ENCODE measurements around the gene SUGCT. TPM values are rescaled to one million over a fixed set of nuclear protein-coding genes. Genes with fewer than 3 reads are reported as not detected.

The SUGCT gene
- total and polyA plus RNA-seq, 8 donors, result 0.87 to 8.0 (median 2.9) TPM; not detected in 1

DNA sequence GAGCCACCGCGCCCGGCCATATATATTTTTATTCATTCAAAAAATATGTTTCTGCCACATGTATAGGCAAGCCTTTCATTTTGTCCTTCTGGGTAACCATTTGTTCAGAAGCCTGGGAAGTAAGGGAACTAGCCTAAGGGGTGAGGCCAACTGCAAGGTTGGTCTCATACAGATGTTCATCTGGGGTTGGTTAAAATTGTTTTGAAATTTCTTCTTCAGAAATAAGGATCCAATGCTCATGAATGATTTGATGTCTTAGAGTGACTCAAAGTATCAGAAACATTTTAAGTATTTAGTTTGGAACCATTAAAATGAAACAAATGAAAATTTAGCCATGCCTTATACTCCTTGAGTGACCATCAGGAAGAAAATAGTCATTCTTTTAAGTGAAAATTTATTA lies 397.2 kb downstream of the SUGCT start:
- 91 to 100% (median 98%) methylated on average over 3 of the region's 3 CpGs for WGBS, 5 donors
- H3K9me3 ChIP-seq, result no peaks in the 10 kb centered on the region
- DNase-seq, result no peak
- H3K27ac ChIP-seq, result no peak overlapping the region
- H3K4me3 ChIP-seq, result no peak overlapping the region
- H3K27me3 ChIP-seq, result no peaks in the 10 kb centered on the region
- H3K4me1 ChIP-seq, result no peaks in the 10 kb centered on the region
- no peaks in the 10 kb centered on the region for H3K36me3 ChIP-seq
- intact Hi-C loops (cut with DNase I; ENCODE audit: low total_unique reads), result no loop called here
- no peak for TF ChIP-seq POLR2AphosphoS5 (IDR thresholded peaks at IDR 0.05)

DNA sequence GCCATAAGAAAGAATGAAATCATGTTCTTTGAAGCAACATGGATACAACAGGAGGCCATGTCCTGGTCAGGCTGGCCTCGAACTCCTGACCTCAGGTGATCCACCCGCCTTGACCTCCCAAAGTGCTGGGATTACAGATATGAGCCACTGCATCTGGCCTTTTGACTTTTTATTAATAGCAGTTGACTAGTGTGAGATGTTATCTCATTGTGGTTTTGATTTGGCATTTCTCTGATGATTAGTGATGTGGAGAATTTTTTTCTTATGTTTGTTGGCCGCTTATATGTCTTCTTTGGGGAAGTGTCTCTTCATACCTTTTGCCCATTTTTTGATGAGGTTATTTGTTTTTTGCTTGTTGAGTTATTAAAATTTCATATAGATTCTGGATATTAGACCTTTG lies 400.9 kb downstream of the SUGCT start:
- WGBS, 5 donors, result 80 to 87% (median 83%) methylated on average over 3 of the region's 3 CpGs
- no peaks in the 10 kb centered on the region for H3K27me3 ChIP-seq
- no peak for TF ChIP-seq POLR2A (IDR thresholded peaks at IDR 0.05)
- TF ChIP-seq, protein P1, sequence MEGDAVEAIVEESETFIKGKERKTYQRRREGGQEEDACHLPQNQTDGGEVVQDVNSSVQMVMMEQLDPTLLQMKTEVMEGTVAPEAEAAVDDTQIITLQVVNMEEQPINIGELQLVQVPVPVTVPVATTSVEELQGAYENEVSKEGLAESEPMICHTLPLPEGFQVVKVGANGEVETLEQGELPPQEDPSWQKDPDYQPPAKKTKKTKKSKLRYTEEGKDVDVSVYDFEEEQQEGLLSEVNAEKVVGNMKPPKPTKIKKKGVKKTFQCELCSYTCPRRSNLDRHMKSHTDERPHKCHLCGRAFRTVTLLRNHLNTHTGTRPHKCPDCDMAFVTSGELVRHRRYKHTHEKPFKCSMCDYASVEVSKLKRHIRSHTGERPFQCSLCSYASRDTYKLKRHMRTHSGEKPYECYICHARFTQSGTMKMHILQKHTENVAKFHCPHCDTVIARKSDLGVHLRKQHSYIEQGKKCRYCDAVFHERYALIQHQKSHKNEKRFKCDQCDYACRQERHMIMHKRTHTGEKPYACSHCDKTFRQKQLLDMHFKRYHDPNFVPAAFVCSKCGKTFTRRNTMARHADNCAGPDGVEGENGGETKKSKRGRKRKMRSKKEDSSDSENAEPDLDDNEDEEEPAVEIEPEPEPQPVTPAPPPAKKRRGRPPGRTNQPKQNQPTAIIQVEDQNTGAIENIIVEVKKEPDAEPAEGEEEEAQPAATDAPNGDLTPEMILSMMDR (IDR thresholded peaks at IDR 0.05), result no peak
- no peak for TF ChIP-seq POLR2AphosphoS5 (IDR thresholded peaks at IDR 0.05)
- TF ChIP-seq EP300 (IDR thresholded peaks at IDR 0.05), result no peak
- H3K4me1 ChIP-seq, result no peaks in the 10 kb centered on the region
- H3K27ac ChIP-seq, result no peak overlapping the region
- no peak overlapping the region for H3K4me3 ChIP-seq
- no peaks in the 10 kb centered on the region for H3K9me3 ChIP-seq
- no peak for DNase-seq
- intact Hi-C loops (cut with DNase I; ENCODE audit: low total_unique reads), result no loop called here
- H3K36me3 ChIP-seq, result no peaks in the 10 kb centered on the region

DNA sequence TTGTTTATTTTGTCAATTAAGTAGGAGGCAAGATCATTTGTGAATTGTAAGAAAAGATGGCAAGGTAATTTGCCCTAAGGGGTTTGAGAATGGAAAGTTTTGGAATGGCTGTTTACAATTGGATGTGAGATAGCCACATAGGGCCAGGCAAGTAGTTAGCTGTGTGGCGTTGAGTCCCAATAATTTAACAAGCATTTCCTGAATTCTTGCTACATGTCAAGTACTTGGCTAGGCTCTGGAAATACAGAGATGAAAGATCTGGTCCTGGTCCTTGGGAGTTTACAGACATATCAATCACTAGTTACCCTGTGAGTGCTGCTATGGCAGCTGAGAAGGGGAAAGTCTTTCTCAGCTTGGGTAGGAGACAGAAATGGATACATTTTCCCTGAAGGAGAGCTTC lies 401.6 kb downstream of the SUGCT start:
- WGBS, 5 donors, result 53 to 65% (median 62%) methylated on average over 1 of the region's 1 CpG
- H3K27me3 ChIP-seq, result no peaks in the 10 kb centered on the region
- DNase-seq, result no peak
- TF ChIP-seq POLR2A (IDR thresholded peaks at IDR 0.05), result no peak
- TF ChIP-seq, protein P1 (IDR thresholded peaks at IDR 0.05), result no peak
- TF ChIP-seq EP300 (IDR thresholded peaks at IDR 0.05), result no peak
- TF ChIP-seq POLR2AphosphoS5 (IDR thresholded peaks at IDR 0.05), result no peak
- intact Hi-C loops (cut with DNase I; ENCODE audit: low total_unique reads), result no loop called here
- no peaks in the 10 kb centered on the region for H3K36me3 ChIP-seq
- no peak overlapping the region for H3K4me3 ChIP-seq
- no peaks in the 10 kb centered on the region for H3K9me3 ChIP-seq
- no peak overlapping the region for H3K27ac ChIP-seq
- no peaks in the 10 kb centered on the region for H3K4me1 ChIP-seq

DNA sequence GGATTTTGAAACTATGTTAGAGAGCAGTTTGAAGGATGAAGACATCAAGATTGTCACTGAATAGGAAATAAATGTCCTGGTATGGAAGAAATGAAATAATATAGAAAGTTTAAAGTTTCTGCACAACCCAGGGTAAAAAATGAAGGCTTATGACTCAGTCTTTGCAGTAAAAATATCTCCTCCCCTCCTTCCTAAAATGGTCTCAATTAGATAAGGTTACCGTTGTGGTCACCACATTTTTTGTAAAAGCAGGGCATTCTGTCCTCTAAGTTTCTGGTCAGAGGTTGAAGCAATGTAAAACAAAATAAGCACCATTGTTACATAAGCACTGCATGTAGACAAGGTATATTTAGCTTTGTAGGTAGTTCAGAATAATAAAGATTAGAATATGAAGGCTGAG lies 403.5 kb downstream of the SUGCT start:
- DNase-seq, result no peak
- WGBS, 5 donors, result 35 to 68% (median 48%) methylated on average over 1 of the region's 1 CpG
- peaks cover 0 to under 1% (median 0%) of the 10 kb centered on the region in 4 donors for H3K4me1 ChIP-seq
- no peaks in the 10 kb centered on the region for H3K27me3 ChIP-seq
- H3K36me3 ChIP-seq, result no peaks in the 10 kb centered on the region
- no peak for TF ChIP-seq EP300 (IDR thresholded peaks at IDR 0.05)
- no peak for TF ChIP-seq POLR2AphosphoS5 (IDR thresholded peaks at IDR 0.05)
- TF ChIP-seq POLR2A (IDR thresholded peaks at IDR 0.05), result no peak
- TF ChIP-seq, protein P1 (IDR thresholded peaks at IDR 0.05), result no peak
- H3K9me3 ChIP-seq, result no peaks in the 10 kb centered on the region
- H3K27ac ChIP-seq, result no peak overlapping the region
- intact Hi-C loops (cut with DNase I; ENCODE audit: low total_unique reads), result no loop called here
- H3K4me3 ChIP-seq, result no peak overlapping the region

DNA sequence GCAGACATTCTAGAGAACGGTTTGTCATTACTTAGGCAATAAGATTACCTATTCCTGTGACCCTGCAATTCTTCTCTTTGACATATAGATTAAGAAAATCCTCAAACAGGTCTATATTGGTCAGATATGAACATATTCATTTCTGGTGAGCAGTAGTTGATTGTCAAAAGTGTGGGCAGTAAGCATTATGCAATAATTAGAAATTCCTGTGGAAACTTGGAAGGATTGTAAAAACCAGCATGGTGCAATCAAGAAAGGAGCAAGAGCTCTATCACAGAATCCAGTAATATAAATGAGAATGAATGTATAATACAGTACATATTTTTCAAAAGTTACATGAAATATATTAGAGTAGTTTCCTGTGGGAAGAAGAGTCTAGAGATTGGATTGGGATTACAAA lies 406.5 kb downstream of the SUGCT start:
- Histone ChIP-seq H3K27me3 (no peaks in the 10 kb centered on the region), H3K4me1 (peaks cover 0 to 5% (median 0%) of the 10 kb centered on the region in 4 donors), H3K4me3 (no peak overlapping the region), H3K36me3 (no peaks in the 10 kb centered on the region), H3K27ac (no peak overlapping the region), H3K9me3 (no peaks in the 10 kb centered on the region)
- no peak for DNase-seq
- 76 to 88% (median 87%) methylated on average over 1 of the region's 1 CpG for WGBS, 5 donors
- TF ChIP-seq, protein P1 (IDR thresholded peaks at IDR 0.05), result no peak
- TF ChIP-seq POLR2A (IDR thresholded peaks at IDR 0.05) (no peak), EP300 (IDR thresholded peaks at IDR 0.05) (no peak), POLR2AphosphoS5 (IDR thresholded peaks at IDR 0.05) (no peak)
- intact Hi-C loops (cut with DNase I; ENCODE audit: low total_unique reads), result no loop called here

All from stomach (tissue), 9 donors.